BLaER1 treated with 17β-estradiol and CSF1 and Interleukin-3, amounts not matched to agents 10 nM and 100 nM (cell line): ENCODE data around the gene TRPM2.

Experiments used
- H3K27ac ChIP-seq, 11 experiments: shearing (Covaris generic); formaldehyde crosslinking; 2 replicates each; pipeline ENCODE4 v1.8.1; 2022
- H3K27me3 ChIP-seq, 11 experiments: shearing (Covaris generic); formaldehyde crosslinking; 2 replicates each; pipeline ENCODE4 v1.8.1; 2022
- H3K36me3 ChIP-seq, 11 experiments: shearing (Covaris generic); formaldehyde crosslinking; 2 replicates each; pipeline ENCODE4 v1.8.1; 2022
- H3K4me1 ChIP-seq, 10 experiments: shearing (Covaris generic); formaldehyde crosslinking; 2 replicates each; pipeline ENCODE4 v1.8.1; 2022
- H3K4me2 ChIP-seq, 11 experiments: shearing (Covaris generic); formaldehyde crosslinking; 2 replicates each; pipeline ENCODE4 v1.8.1; 2022
- H3K4me3 ChIP-seq, 10 experiments: shearing (Covaris generic); formaldehyde crosslinking; 2 replicates each; pipeline ENCODE4 v1.8.1; 2022
- H3K9ac ChIP-seq, 11 experiments: shearing (Covaris generic); formaldehyde crosslinking; 2 replicates each; pipeline ENCODE4 v1.8.1; 2022
- H3K9me3 ChIP-seq, 11 experiments: shearing (Covaris generic); formaldehyde crosslinking; replicated peaks in 1 of 11; 2 replicates each; pipeline ENCODE4 v1.8.1; 2022
- H4K20me1 ChIP-seq, 11 experiments: shearing (Covaris generic); formaldehyde crosslinking; 2 replicates each; pipeline ENCODE4 v1.8.1; 2022
- Cebpa-rat ChIP-seq, 11 experiments: shearing (Covaris generic); IDR thresholded peaks; 2 replicates each; pipeline ENCODE4 v1.8.1; 2022

The TRPM2 gene

GRCh38 chr21:44375281-44375651 is 21.8 kb downstream of the TRPM2 start:
- Histone ChIP-seq H4K20me1 (peaks cover 0 to 71% (median 39%) of the 10 kb centered on the region in 11 experiments; a peak in 17 of 22 replicates), H3K9ac (peak overlapping the region; percentile 4 to 76 (median 59); a peak in 19 of 22 replicates), H3K4me1 (peaks cover 47 to 68% (median 62%) of the 10 kb centered on the region in 10 experiments), H3K4me2 (peak overlapping the region; percentile 79 to 99 (median 85)), H3K27ac (peak overlapping the region; percentile 66 to 90 (median 83)), H3K27me3 (no peaks in the 10 kb centered on the region), H3K36me3 (peaks cover 83 to 100% (median 97%) of the 10 kb centered on the region in 11 experiments), H3K9me3 (peaks cover 16 to 75% (median 33%) of the 10 kb centered on the region in 11 experiments), H3K4me3 (peak overlapping the region in 8 of 10 experiments; percentile 6 to 51 (median 44); a peak in 11 of 20 replicates)
- TF ChIP-seq Cebpa-rat (IDR thresholded peaks at IDR 0.05), result peak in 8 of 11 experiments; percentile 71 to 92 (median 88); a peak in 16 of 22 replicates

- H4K20me1 ChIP-seq, result peaks cover 0 to 71% (median 39%) of the 10 kb centered on the region in 11 experiments; a peak in 16 of 22 replicates
- H3K36me3 ChIP-seq, result peaks cover 83 to 100% (median 97%) of the 10 kb centered on the region in 11 experiments
Measured at GRCh38 chr21:44375761-44376241, 22.4 kb downstream of the TRPM2 start.

GRCh38 chr21:44376606-44377005 is 23.2 kb downstream of the TRPM2 start:
- no peak for TF ChIP-seq Cebpa-rat (IDR thresholded peaks at IDR 0.05)
- Histone ChIP-seq H3K9me3 (peaks cover 19 to 75% (median 35%) of the 10 kb centered on the region in 11 experiments), H3K4me1 (peaks cover 47 to 66% (median 61%) of the 10 kb centered on the region in 10 experiments), H3K27me3 (no peaks in the 10 kb centered on the region), H3K4me2 (peak overlapping the region; percentile 79 to 99 (median 85)), H4K20me1 (peaks cover 0 to 67% (median 37%) of the 10 kb centered on the region in 11 experiments; a peak in 15 of 22 replicates), H3K27ac (peak overlapping the region in 8 of 11 experiments; percentile 81 to 90 (median 86); a peak in 15 of 22 replicates), H3K4me3 (peak overlapping the region in 5 of 10 experiments; percentile 33 to 46 (median 42); a peak in 6 of 20 replicates), H3K36me3 (peaks cover 84 to 99% (median 96%) of the 10 kb centered on the region in 11 experiments), H3K9ac (peak overlapping the region in 9 of 11 experiments; percentile 31 to 76 (median 58); a peak in 14 of 22 replicates)

More at GRCh38 chr21:44375761-44376241, 22.4 kb downstream of the TRPM2 start:
- peak overlapping the region; percentile 66 to 90 (median 83) for H3K27ac ChIP-seq
- H3K4me3 ChIP-seq, result peak overlapping the region in 7 of 10 experiments; percentile 3 to 46 (median 23); a peak in 8 of 20 replicates
- H3K4me1 ChIP-seq, result peaks cover 47 to 68% (median 62%) of the 10 kb centered on the region in 10 experiments
- H3K9ac ChIP-seq, result peak overlapping the region; percentile 4 to 76 (median 59); a peak in 19 of 22 replicates
- no peak for TF ChIP-seq Cebpa-rat (IDR thresholded peaks at IDR 0.05)
- peaks cover 19 to 75% (median 33%) of the 10 kb centered on the region in 11 experiments for H3K9me3 ChIP-seq
- H3K4me2 ChIP-seq, result peak overlapping the region; percentile 79 to 99 (median 85)
- H3K27me3 ChIP-seq, result no peaks in the 10 kb centered on the region

GRCh38 chr21:44377201-44377921 is 23.9 kb downstream of the TRPM2 start:
- Histone ChIP-seq H3K4me2 (peak overlapping the region; percentile 79 to 99 (median 85)), H3K4me1 (peaks cover 47 to 58% (median 55%) of the 10 kb centered on the region in 10 experiments), H3K36me3 (peaks cover 84 to 99% (median 96%) of the 10 kb centered on the region in 11 experiments), H3K27ac (peak overlapping the region in 8 of 11 experiments; percentile 12 to 90 (median 86); a peak in 14 of 22 replicates), H3K4me3 (peak overlapping the region in 5 of 10 experiments; percentile 33 to 46 (median 42); a peak in 7 of 20 replicates), H3K27me3 (no peaks in the 10 kb centered on the region), H3K9me3 (peaks cover 21 to 75% (median 38%) of the 10 kb centered on the region in 11 experiments), H3K9ac (peak overlapping the region in 10 of 11 experiments; percentile 23 to 74 (median 48); a peak in 14 of 22 replicates), H4K20me1 (peaks cover 0 to 59% (median 37%) of the 10 kb centered on the region in 11 experiments; a peak in 15 of 22 replicates)
- no peak for TF ChIP-seq Cebpa-rat (IDR thresholded peaks at IDR 0.05)

- peak overlapping the region in 7 of 11 experiments; percentile 6 to 90 (median 86); a peak in 6 of 22 replicates for H3K27ac ChIP-seq
- H3K4me2 ChIP-seq, result peak overlapping the region in 9 of 11 experiments; percentile 79 to 94 (median 85); a peak in 15 of 22 replicates
- no peak for TF ChIP-seq Cebpa-rat (IDR thresholded peaks at IDR 0.05)
- no peak overlapping the region for H3K4me3 ChIP-seq
- peaks cover 44 to 53% (median 51%) of the 10 kb centered on the region in 10 experiments for H3K4me1 ChIP-seq
- peaks cover 29 to 75% (median 46%) of the 10 kb centered on the region in 11 experiments for H3K9me3 ChIP-seq
- peak overlapping the region in 3 of 11 experiments; percentile 11 to 68 (median 31); a peak in 1 of 22 replicates for H3K9ac ChIP-seq
- peaks cover 0 to 58% (median 39%) of the 10 kb centered on the region in 11 experiments; a peak in 15 of 22 replicates for H4K20me1 ChIP-seq
- peaks cover 84 to 99% (median 96%) of the 10 kb centered on the region in 11 experiments for H3K36me3 ChIP-seq
- H3K27me3 ChIP-seq, result no peaks in the 10 kb centered on the region
Measured at GRCh38 chr21:44377922-44378645, 24.7 kb downstream of the TRPM2 start.

GRCh38 chr21:44378646-44379514 is 25.5 kb downstream of the TRPM2 start:
- Histone ChIP-seq H3K4me2 (no peak overlapping the region), H3K36me3 (peaks cover 86 to 99% (median 96%) of the 10 kb centered on the region in 11 experiments), H3K27ac (peak overlapping the region in 1 of 11 experiments; percentile 90; a peak in 1 of 22 replicates), H3K9me3 (peaks cover 29 to 75% (median 50%) of the 10 kb centered on the region in 11 experiments), H3K4me1 (peaks cover 36 to 47% (median 43%) of the 10 kb centered on the region in 10 experiments), H3K27me3 (no peaks in the 10 kb centered on the region), H4K20me1 (peaks cover 0 to 58% (median 39%) of the 10 kb centered on the region in 11 experiments; a peak in 15 of 22 replicates), H3K9ac (no peak overlapping the region), H3K4me3 (no peak overlapping the region)
- TF ChIP-seq Cebpa-rat (IDR thresholded peaks at IDR 0.05), result no peak

GRCh38 chr21:44379515-44379848 is 26.1 kb downstream of the TRPM2 start:
- Histone ChIP-seq H3K4me2 (no peak overlapping the region), H3K9me3 (peaks cover 29 to 75% (median 52%) of the 10 kb centered on the region in 11 experiments), H3K27ac (peak overlapping the region in 1 of 11 experiments; percentile 28; a peak in 1 of 22 replicates), H4K20me1 (peaks cover 0 to 58% (median 39%) of the 10 kb centered on the region in 11 experiments; a peak in 15 of 22 replicates), H3K9ac (no peak overlapping the region), H3K27me3 (no peaks in the 10 kb centered on the region), H3K4me3 (no peak overlapping the region), H3K4me1 (peaks cover 30 to 41% (median 37%) of the 10 kb centered on the region in 10 experiments), H3K36me3 (peaks cover 86 to 99% (median 97%) of the 10 kb centered on the region in 11 experiments)
- no peak for TF ChIP-seq Cebpa-rat (IDR thresholded peaks at IDR 0.05)
